Liver (tissue), 9 donors: Measurements from ENCODE around the gene FOXK1. TPM values are rescaled to one million over a fixed set of nuclear protein-coding genes. Genes with fewer than 3 reads are reported as not detected.

Source experiments
- DNase-seq: peaks from one replicate; pipeline ENCODE4 v3.0.0-alpha.2; 2017; ENCODE audit warnings: low spot score
- H3K27ac ChIP-seq, 2 donors: one replicate each; pipeline ENCODE4 v1.7.0; 2013; ENCODE audit warnings: inconsistent platforms in 2 of 2, low read length in 2 of 2, control low read depth in 1 of 2, low read depth in 1 of 2, mild to moderate bottlenecking in 1 of 2
- H3K27me3 ChIP-seq, 4 donors: one replicate each; pipeline versions ENCODE4 v1.6.1 to v1.7.0; 2013; ENCODE audit warnings: low read length in 3 of 4, inconsistent platforms in 1 of 4, mild to moderate bottlenecking in 1 of 4, moderate library complexity in 1 of 4; ENCODE audit not compliant: control insufficient read depth in 4 of 4, insufficient read depth in 4 of 4
- H3K36me3 ChIP-seq, 4 donors: one replicate each; pipeline versions ENCODE4 v1.6.1 to v1.7.0; 2013; ENCODE audit warnings: low read length in 3 of 4, mild to moderate bottlenecking in 3 of 4, low read depth in 1 of 4, moderate library complexity in 1 of 4; ENCODE audit not compliant: control insufficient read depth in 4 of 4, insufficient read depth in 3 of 4
- H3K4me1 ChIP-seq, 4 donors: one replicate each; pipeline versions ENCODE4 v1.6.1 to v1.7.0; 2013; ENCODE audit warnings: low read length in 3 of 4, mild to moderate bottlenecking in 3 of 4, moderate library complexity in 1 of 4; ENCODE audit not compliant: control insufficient read depth in 4 of 4, insufficient read depth in 4 of 4
- H3K4me3 ChIP-seq, 3 donors: one replicate each; pipeline versions ENCODE4 v1.6.1 to v1.7.0; 2013; ENCODE audit warnings: low read length in 3 of 3, control low read depth in 1 of 3, low read depth in 1 of 3, mild to moderate bottlenecking in 1 of 3
- H3K9ac ChIP-seq, 2 donors: one replicate each; pipeline ENCODE4 v1.7.0; 2013; ENCODE audit warnings: low read length in 2 of 2, mild to moderate bottlenecking in 2 of 2, moderate library complexity in 2 of 2, control low read depth in 1 of 2, low read depth in 1 of 2
- H3K9me3 ChIP-seq, 4 donors: one replicate each; pipeline versions ENCODE4 v1.6.1 to v1.7.0; 2013; ENCODE audit warnings: low read length in 3 of 4; ENCODE audit not compliant: control insufficient read depth in 4 of 4
- ATF3 ChIP-seq: IDR thresholded peaks from 2 replicates; pipeline ENCODE4 v1.6.1; 2016; ENCODE audit warnings: antibody characterized with exemption
- FOXA1 ChIP-seq: IDR thresholded peaks from 2 replicates; pipeline ENCODE4 v1.6.1; 2016; ENCODE audit warnings: antibody characterized with exemption
- FOXA2 ChIP-seq: IDR thresholded peaks from 2 replicates; pipeline ENCODE4 v1.6.1; 2016; ENCODE audit warnings: antibody characterized with exemption
- HNF4A ChIP-seq, 2 donors: conservative IDR thresholded peaks; 2 replicates each; pipeline ENCODE4 v1.6.1; 2016; ENCODE audit warnings: antibody characterized with exemption in 2 of 2, mild to moderate bottlenecking in 2 of 2
- HNF4G ChIP-seq: IDR thresholded peaks from 2 replicates; pipeline ENCODE4 v1.6.1; 2016; ENCODE audit warnings: antibody characterized with exemption
- JUND ChIP-seq, 2 donors: IDR thresholded peaks; 2 replicates each; pipeline ENCODE4 v1.6.1; 2016; ENCODE audit warnings: antibody characterized with exemption in 2 of 2
- NR2F2 ChIP-seq: IDR thresholded peaks from 2 replicates; pipeline ENCODE4 v1.6.1; 2016; ENCODE audit warnings: antibody characterized with exemption
- RAD21 ChIP-seq, 2 donors: IDR thresholded peaks; 2 replicates each; pipeline ENCODE4 v1.6.1; 2016; ENCODE audit warnings: antibody characterized with exemption in 2 of 2, mild to moderate bottlenecking in 2 of 2
- REST ChIP-seq: IDR thresholded peaks from 2 replicates; pipeline ENCODE4 v1.6.1; 2016; ENCODE audit warnings: antibody characterized with exemption, mild to moderate bottlenecking
- RXRA ChIP-seq, 2 donors: IDR thresholded peaks; 2 replicates each; pipeline ENCODE4 v1.6.1; 2017 to 2018; ENCODE audit warnings: antibody characterized with exemption in 2 of 2, mild to moderate bottlenecking in 1 of 2
- SP1 ChIP-seq: IDR thresholded peaks from 2 replicates; pipeline ENCODE4 v1.6.1; 2018; ENCODE audit warnings: antibody characterized with exemption, mild to moderate bottlenecking
- TAF1 ChIP-seq: conservative IDR thresholded peaks from 2 replicates; pipeline ENCODE4 v1.6.1; 2016; ENCODE audit warnings: antibody characterized with exemption, mild to moderate bottlenecking
- YY1 ChIP-seq: IDR thresholded peaks from 2 replicates; pipeline ENCODE4 v1.6.1; 2016; ENCODE audit warnings: antibody characterized with exemption, mild to moderate bottlenecking
- WGBS: extraction: QIAGEN DNeasy Blood & Tissue Kit; methylation state at CpG from one replicate; pipeline ENCODE4 v1.1.7; 2013; 5-methylcytosine and 5-hydroxymethylcytosine counted together
- polyA plus RNA-seq, 2 donors: library from polyadenylated mRNA; stranded (reverse) in 1 of 2; unstranded in 1 of 2; fragments of 200-250 nt in 1 of 2; fragments of >200 nt in 1 of 2; fragmentation: Nextera tagmentation in 1 of 2; extraction: Ambion mirVana in 1 of 2; gene quantifications; one replicate each; pipeline versions ENCODE4 v1.2.1 to v1.2.3, GENCODE V29; 2013 to 2015
- total RNA-seq, 2 donors: library from RNA; depleted of rRNA; stranded (reverse); fragments of >200 nt; gene quantifications; one replicate each; pipeline ENCODE4 v1.2.3, GENCODE V29; 2014
- donor health status: healthy.
- donor health status: healthy.
- donor health status: healthy.
- donor health status: healthy.
- donor health status: healthy.

The FOXK1 gene
- total and polyA plus RNA-seq, 4 donors, result 1.2 to 8.5 (median 4.4) TPM

- no peaks in the 10 kb centered on the region for H3K27me3 ChIP-seq
- WGBS, result 95% methylated on average over 20 of the region's 20 CpGs
- H3K27ac ChIP-seq, result no peak overlapping the region
- no peak for DNase-seq
- H3K4me1 ChIP-seq, result peaks cover 2 to 27% (median 10%) of the 10 kb centered on the region in 4 donors
- H3K4me3 ChIP-seq, result no peak overlapping the region
- no peak for TF ChIP-seq RAD21 (IDR thresholded peaks at IDR 0.05)
- TF ChIP-seq FOXA2, result no peak
- TF ChIP-seq REST, result no peak
- TF ChIP-seq YY1, result no peak
- no peak for TF ChIP-seq ATF3
- no peak for TF ChIP-seq HNF4A (conservative IDR thresholded peaks at IDR 0.05)
- no peak for TF ChIP-seq FOXA1
- no peak for TF ChIP-seq JUND (IDR thresholded peaks at IDR 0.05)
- H3K9ac ChIP-seq, result no peak overlapping the region
- peaks cover 0 to 9% (median 2%) of the 10 kb centered on the region in 4 donors for H3K36me3 ChIP-seq
- no peaks in the 10 kb centered on the region for H3K9me3 ChIP-seq
These were observed 40.2 kb downstream of the FOXK1 start for GRCh38 chr7:4722308-4722707.

- no peak for DNase-seq
- Histone ChIP-seq H3K4me1 (peaks cover 2 to 27% (median 10%) of the 10 kb centered on the region in 4 donors), H3K36me3 (peaks cover 0 to 8% (median 2%) of the 10 kb centered on the region in 4 donors), H3K27me3 (no peaks in the 10 kb centered on the region), H3K4me3 (no peak overlapping the region), H3K9ac (no peak overlapping the region), H3K9me3 (no peaks in the 10 kb centered on the region), H3K27ac (no peak overlapping the region)
- 90% methylated on average over 30 of the region's 30 CpGs for WGBS
- TF ChIP-seq TAF1 (no peak), RXRA (IDR thresholded peaks at IDR 0.05) (no peak), REST (no peak), NR2F2 (no peak), HNF4G (no peak), FOXA1 (no peak), SP1 (no peak)
These were observed 41.0 kb downstream of the FOXK1 start for GRCh38 chr7:4722960-4723630.
